Measurements from ENCODE around the gene CIRBP.

The CIRBP gene

DNA sequence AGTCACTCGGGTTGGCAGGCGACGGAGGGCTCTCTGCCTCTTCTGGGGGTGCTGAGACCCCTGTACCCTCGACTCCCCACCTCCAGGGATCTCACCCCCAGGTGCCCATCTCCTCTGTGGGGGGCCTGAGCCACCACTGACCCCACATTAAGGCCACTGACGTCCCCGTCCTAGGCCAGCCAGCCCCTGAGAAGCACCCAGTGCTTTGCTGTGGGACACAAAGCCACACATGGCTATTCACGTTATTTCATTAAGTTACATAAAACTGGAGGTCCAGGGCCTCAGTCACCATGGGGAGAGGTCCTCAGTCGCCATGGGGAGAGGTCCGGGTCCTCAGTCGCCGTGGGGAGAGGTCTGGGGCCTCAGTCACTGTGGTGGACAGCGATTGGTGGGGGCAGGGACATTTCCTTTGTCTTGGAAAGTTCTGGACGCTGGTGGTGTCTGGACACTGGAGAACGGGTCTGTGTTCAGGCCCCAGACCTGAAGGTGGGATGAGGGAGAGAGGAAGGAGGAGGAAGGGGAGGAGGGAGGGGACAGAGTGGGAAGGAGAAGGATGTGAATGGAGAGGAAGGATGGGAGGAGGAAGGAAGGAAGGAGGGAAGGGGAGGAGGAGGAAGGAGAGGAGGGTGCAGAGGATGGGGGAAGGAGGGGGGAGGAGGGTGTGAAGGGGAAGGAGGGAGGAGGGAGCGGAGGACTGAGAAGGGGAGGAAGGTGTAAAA lies 12.6 kb downstream of the CIRBP start:
- no peaks in the 10 kb centered on the region for H3K9me3 ChIP-seq (ENCODE audit: control insufficient read depth, insufficient read depth, low read length)
- H3K4me3 ChIP-seq (ENCODE audit: low read length) = no peak overlapping the region
- peaks cover 5% of the 10 kb centered on the region for H4K20me1 ChIP-seq (ENCODE audit: control insufficient read depth, insufficient read depth, low read depth, low read length)
- no peak for TF ChIP-seq EZH2phosphoT487 (IDR thresholded peaks at IDR 0.05; ENCODE audit: borderline replicate concordance, low read length)
- peaks cover 27% of the 10 kb centered on the region for H3K27me3 ChIP-seq (ENCODE audit: control insufficient read depth, low read length)
- peaks cover 13% of the 10 kb centered on the region for H3K4me1 ChIP-seq (ENCODE audit: control insufficient read depth, low read length)
- H3K36me3 ChIP-seq (ENCODE audit: control insufficient read depth, low read length) = peaks cover 40% of the 10 kb centered on the region
- no peaks in the 10 kb centered on the region for H3K9me2 ChIP-seq (replicated peaks; ENCODE audit: control insufficient read depth, low read length)
- H3F3A ChIP-seq (ENCODE audit: control insufficient read depth, insufficient read depth) = no peaks in the 10 kb centered on the region; the same call in 1 of the 2 replicates
- no peak overlapping the region for H3K27ac ChIP-seq (ENCODE audit: low read depth, low read length)
- peaks cover 5% of the 10 kb centered on the region for H3K79me2 ChIP-seq (ENCODE audit: control insufficient read depth, low read length)
- H3K4me2 ChIP-seq (ENCODE audit: low read length) = no peak overlapping the region

DNA sequence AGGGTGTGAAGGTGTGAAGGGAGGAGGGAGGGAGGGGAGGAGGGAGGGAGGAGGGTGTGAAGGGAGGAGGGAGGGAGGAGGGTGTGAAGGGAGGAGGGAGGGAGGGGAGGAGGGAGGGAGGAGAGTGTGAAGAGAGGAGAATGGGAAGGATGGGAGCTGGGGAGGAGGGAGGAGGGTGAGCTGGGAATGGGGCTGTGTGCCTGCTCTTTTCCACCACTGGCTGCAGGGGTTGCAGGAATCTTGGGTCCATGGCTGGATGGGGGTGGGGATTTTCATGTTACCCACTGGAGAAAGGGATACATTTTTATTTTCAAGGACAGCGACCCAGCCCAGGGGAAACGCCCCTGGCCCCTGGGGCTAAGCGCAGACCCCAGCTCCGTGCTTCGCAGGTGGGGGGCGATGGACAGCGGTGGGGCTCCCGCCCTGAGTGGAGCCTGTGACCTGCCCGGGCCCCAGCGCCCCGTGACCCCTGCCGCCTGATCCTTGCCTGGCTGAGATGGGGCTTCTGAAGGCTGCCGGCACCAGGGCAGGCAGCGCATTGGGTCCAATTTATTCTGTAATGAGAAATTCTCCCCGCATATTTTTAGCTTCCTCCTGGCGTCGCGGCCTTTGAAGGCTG lies 13.6 kb downstream of the CIRBP start:
- no peaks in the 10 kb centered on the region for H3K9me3 ChIP-seq (ENCODE audit: control insufficient read depth, insufficient read depth, low read length)
- peaks cover 34% of the 10 kb centered on the region for H3K27me3 ChIP-seq (ENCODE audit: control insufficient read depth, low read length)
- no peaks in the 10 kb centered on the region for H3K9me2 ChIP-seq (replicated peaks; ENCODE audit: control insufficient read depth, low read length)
- H3K4me3 ChIP-seq (ENCODE audit: low read length) = no peak overlapping the region
- H3K4me2 ChIP-seq (ENCODE audit: low read length) = no peak overlapping the region
- H3K79me2 ChIP-seq (ENCODE audit: control insufficient read depth, low read length) = no peaks in the 10 kb centered on the region
- peaks cover 10% of the 10 kb centered on the region for H3K4me1 ChIP-seq (ENCODE audit: control insufficient read depth, low read length)
- H3K36me3 ChIP-seq (ENCODE audit: control insufficient read depth, low read length) = peaks cover 30% of the 10 kb centered on the region
- TF ChIP-seq EZH2phosphoT487 (IDR thresholded peaks at IDR 0.05; ENCODE audit: borderline replicate concordance, low read length) = no peak
- TF ChIP-seq, protein P1, sequence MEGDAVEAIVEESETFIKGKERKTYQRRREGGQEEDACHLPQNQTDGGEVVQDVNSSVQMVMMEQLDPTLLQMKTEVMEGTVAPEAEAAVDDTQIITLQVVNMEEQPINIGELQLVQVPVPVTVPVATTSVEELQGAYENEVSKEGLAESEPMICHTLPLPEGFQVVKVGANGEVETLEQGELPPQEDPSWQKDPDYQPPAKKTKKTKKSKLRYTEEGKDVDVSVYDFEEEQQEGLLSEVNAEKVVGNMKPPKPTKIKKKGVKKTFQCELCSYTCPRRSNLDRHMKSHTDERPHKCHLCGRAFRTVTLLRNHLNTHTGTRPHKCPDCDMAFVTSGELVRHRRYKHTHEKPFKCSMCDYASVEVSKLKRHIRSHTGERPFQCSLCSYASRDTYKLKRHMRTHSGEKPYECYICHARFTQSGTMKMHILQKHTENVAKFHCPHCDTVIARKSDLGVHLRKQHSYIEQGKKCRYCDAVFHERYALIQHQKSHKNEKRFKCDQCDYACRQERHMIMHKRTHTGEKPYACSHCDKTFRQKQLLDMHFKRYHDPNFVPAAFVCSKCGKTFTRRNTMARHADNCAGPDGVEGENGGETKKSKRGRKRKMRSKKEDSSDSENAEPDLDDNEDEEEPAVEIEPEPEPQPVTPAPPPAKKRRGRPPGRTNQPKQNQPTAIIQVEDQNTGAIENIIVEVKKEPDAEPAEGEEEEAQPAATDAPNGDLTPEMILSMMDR (IDR thresholded peaks at IDR 0.05; ENCODE audit: low read depth, low read length, poor library complexity, severe bottlenecking) = no peak
- H3K27ac ChIP-seq (ENCODE audit: low read depth, low read length) = no peak overlapping the region
- peaks cover 5% of the 10 kb centered on the region for H4K20me1 ChIP-seq (ENCODE audit: control insufficient read depth, insufficient read depth, low read depth, low read length)
- no peaks in the 10 kb centered on the region; the same call in 1 of the 2 replicates for H3F3A ChIP-seq (ENCODE audit: control insufficient read depth, insufficient read depth)

DNA sequence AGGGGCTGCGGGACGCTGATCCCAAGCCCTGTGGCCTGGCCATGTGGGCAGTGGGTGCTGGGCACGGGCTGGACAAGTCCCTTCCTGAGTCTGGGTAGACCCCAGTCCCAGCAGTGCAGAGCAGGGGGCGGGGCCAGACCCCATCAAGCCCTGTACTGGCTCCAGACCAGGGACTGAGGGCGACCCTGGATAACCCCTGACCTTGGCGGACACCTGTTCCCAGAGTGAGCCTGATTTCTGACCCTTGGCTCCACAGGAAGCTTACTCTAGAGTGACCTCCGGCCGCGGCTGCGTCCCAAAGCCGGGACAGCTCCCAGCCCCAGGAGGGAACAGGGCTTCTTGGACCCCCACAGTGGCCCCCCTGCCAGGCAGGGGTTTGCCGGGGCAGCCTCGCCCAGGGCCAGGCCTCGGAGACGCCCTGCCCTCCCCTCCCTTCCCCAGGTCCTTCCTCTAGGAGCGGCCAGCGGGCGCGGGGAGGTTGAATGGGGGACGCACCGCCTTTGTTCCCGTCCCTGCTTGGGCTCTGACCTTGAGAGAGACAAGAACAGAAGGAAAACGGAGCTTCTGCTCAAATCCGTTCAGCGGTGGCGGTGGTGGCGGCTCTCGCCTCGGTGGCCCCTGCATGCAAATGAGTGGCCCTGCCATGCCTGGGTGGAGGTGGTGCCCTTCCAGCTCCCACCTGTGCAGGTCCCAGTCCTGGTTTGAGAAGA lies 14.2 kb downstream of the CIRBP start:
- no peak for TF ChIP-seq EZH2phosphoT487 (IDR thresholded peaks at IDR 0.05; ENCODE audit: borderline replicate concordance, low read length)
- TF ChIP-seq, protein P1 (IDR thresholded peaks at IDR 0.05; ENCODE audit: low read depth, low read length, poor library complexity, severe bottlenecking) = no peak
- Histone ChIP-seq H4K20me1 (ENCODE audit: control insufficient read depth, insufficient read depth, low read depth, low read length) (peaks cover 5% of the 10 kb centered on the region), H3K36me3 (ENCODE audit: control insufficient read depth, low read length) (peaks cover 23% of the 10 kb centered on the region), H3K4me1 (ENCODE audit: control insufficient read depth, low read length) (peaks cover 10% of the 10 kb centered on the region), H3K27me3 (ENCODE audit: control insufficient read depth, low read length) (peaks cover 38% of the 10 kb centered on the region), H3K9me3 (ENCODE audit: control insufficient read depth, insufficient read depth, low read length) (no peaks in the 10 kb centered on the region), H3K79me2 (ENCODE audit: control insufficient read depth, low read length) (no peaks in the 10 kb centered on the region), H3K27ac (ENCODE audit: low read depth, low read length) (no peak overlapping the region), H3K9me2 (replicated peaks; ENCODE audit: control insufficient read depth, low read length) (no peaks in the 10 kb centered on the region), H3K4me3 (ENCODE audit: low read length) (no peak overlapping the region), H3F3A (ENCODE audit: control insufficient read depth, insufficient read depth) (no peaks in the 10 kb centered on the region; the same call in 1 of the 2 replicates), H3K4me2 (ENCODE audit: low read length) (no peak overlapping the region)

Data from DOHH2 (cell line).